ENCODE measurements around the gene CCDC91.
"Not testable (repeated sequence)": the region's sequence is repeated elsewhere in the genome, so short reads cannot be mapped to it uniquely, and the experiment has no call there.

DNA sequence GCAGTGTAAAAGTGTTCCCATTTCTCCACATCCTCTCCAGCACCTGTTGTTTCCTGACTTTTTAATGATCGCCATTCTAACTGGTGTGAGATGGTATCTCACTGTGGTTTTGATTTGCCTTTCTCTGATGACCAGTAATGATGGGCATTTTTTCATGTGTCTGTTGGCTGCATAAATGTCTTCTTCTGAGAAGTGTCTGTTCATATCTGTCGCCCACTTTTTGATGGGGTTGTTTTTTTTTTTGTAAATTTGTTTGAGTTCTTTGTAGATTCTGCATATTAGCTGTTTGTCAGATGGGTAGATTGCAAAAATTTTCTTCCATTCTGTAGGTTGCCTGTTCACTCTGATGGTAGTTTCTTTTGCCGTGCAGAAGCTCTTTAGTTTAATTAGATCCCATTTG, 140.0 kb downstream of the CCDC91 start:
- not testable (repeated sequence) for TF ChIP-seq CTCF (IDR thresholded peaks at IDR 0.05; ENCODE audit: low read depth, low read length); EZH2phosphoT487 (IDR thresholded peaks at IDR 0.05; ENCODE audit: low read depth)
